ENCODE measurements around the gene SLCO2A1. TPM values are rescaled to one million over a fixed set of nuclear protein-coding genes. Genes with fewer than 3 reads are reported as not detected.

Gene SLCO2A1
- total RNA-seq, 1 experiment from 2014 or later: 0.47 TPM

DNA sequence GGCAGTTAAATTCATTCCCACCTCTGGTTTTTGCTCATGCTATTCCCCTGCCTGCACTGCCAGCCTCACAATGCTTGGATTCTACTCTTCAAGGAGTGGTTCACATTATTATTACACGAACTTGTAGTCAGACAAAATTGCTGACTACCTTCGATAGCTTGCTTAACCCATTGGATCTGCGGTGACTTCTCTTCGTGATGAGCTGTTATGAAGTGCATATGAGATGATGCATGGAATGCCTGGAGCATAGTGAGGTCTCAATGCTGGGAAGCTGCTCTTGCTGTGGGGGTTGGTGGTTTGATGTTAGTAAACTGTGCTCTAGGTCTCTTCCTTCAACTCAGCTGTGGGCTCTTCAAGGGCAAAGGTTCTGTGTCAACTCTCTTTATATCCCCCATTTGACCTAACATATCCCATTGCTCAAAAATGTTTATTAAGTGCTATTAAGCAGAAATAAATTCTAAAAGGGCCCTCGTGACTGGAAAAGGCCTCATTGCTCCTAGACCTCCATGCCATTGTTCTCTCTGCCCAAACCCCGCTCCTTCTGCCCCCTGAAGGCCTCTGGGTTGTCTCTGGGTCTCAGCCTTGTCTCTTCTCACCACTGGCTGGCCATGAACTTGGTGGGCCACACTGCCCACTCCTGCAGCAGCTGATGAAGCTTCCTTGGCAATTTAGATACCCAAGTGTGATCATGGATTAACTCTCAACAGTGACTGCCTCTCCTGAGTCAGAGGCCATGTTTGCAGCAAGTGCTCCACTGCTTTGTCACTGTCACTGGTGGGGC, 4.5 kb upstream of the SLCO2A1 start:
- peak; percentile 66 for DNase-seq (ENCODE audit: low read depth)

GRCh38 chr3:134033315-134033996, 3.7 kb upstream of the SLCO2A1 start:
- DNase-seq (ENCODE audit: low read depth): no peak

- DNase-seq (ENCODE audit: low read depth): no peak
Measured at GRCh38 chr3:134031348-134031915, 1.7 kb upstream of the SLCO2A1 start.

- no peak for DNase-seq (ENCODE audit: low read depth)
Measured at GRCh38 chr3:134030379-134031347, 938 bp upstream of the SLCO2A1 start.

DNA sequence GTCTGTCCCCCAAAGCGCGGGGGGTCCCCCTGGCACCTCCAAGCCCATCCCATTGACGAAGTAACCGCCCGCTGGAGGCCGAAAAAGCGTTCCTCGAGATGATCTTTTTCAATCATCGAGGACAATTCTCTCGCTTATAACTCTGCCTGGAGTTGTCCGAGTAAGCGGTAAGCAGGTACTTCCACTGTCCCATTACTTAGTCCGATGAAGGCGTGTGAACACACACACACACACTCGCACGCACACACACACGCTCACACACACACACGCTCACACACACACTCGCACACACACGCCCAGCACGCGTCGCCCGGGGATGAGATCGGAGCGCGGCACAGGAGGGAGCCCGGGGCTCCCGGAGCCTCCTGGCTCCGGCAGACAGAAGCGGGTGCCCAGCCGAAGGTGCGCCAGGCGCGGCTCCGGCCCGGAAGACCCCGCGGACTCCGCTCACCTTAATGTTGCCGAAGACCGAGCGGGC, 430 bp downstream of the SLCO2A1 start:
- peak; percentile 27 for DNase-seq (ENCODE audit: low read depth)

DNA sequence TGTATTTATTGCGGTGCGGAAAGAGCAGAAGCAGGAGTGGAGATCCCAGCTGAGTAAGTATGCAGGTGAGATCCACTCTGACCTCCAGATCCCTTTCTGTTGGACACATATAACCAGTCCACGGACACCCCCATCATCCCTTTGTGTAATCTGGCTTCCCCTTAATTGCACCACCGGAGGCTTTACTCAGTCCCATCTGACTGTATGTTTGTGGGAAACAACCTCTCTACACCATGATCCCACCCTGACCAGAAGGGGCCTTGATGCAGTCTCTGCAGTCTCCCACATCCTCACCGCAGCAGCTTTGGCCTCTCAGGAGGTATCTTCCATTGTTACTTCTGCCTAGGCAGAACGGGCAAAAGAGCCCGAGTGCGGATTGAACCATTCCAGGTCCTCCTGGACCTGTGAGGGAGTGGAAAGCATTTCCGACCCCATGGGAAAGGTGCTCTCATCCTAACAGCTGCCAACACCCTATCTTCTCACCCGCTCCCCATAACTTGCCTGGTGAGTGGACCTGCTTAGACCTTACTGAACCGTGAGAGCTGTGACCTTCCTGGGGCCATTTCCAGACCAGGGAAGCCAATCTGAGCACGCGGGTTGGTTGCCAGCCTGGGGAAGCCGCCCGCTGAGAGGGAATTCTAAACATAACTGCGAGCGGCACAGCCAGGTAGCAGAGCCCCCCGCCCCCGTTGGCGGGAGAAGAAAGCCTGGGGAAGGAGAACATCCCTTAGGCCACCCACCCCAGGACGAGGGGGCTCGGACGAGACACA, 1.1 kb downstream of the SLCO2A1 start:
- no peak for DNase-seq (ENCODE audit: low read depth)

- no peak for DNase-seq (ENCODE audit: low read depth)
Measured at GRCh38 chr3:134027631-134028030, 2.1 kb downstream of the SLCO2A1 start.

GRCh38 chr3:134020135-134020680, 9.5 kb downstream of the SLCO2A1 start:
- no peak for DNase-seq (ENCODE audit: low read depth)

DNA sequence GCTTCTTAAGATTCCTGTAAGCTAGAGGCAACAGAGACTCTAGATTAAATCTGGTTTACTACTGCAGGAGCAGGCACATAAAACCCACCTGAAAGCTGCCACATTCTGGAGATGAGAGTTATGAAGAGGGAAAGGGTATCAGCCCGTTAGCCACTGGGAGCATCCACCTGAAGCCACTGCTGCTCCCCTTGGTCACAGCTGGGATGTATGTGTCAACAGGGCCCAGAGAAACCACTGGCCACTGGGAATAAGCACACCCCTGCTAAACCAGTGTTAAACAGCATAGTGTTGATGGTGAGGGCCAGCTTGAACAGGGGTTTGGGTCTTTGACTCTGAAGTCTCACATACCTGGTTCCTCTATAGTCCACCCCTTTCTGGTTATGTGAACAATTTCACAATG, 10.9 kb downstream of the SLCO2A1 start:
- DNase-seq (ENCODE audit: low read depth): no peak

GRCh38 chr3:134018406-134018805, 11.3 kb downstream of the SLCO2A1 start:
- no peak for DNase-seq (ENCODE audit: low read depth)

DNA sequence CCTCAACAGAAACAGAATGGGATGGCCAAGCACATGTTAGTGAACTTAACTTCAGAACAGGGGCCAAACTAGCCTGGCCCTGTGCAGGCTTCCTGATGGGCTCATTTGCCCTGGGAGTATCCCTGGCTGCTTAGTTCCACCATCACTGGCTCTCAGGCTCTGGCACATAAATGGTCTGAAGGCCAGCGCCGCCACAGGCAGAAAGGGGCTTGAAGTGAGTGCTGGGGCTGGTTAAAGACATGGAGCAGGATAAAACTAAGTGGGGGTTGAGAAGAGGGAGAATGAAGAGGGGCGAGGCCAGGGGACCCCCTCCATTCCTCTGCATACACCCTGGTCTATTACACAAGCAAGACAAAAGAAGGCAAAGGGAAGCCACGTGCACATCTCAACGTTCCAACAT, 12.2 kb downstream of the SLCO2A1 start:
- no peak for DNase-seq (ENCODE audit: low read depth)

- no peak for DNase-seq (ENCODE audit: low read depth)
Measured at GRCh38 chr3:134014270-134014669, 15.5 kb downstream of the SLCO2A1 start.

- DNase-seq (ENCODE audit: low read depth): no peak
Measured at GRCh38 chr3:134013280-134013679, 16.4 kb downstream of the SLCO2A1 start.

GRCh38 chr3:134009345-134010000, 20.3 kb downstream of the SLCO2A1 start:
- DNase-seq (ENCODE audit: low read depth): peak; percentile 89

DNA sequence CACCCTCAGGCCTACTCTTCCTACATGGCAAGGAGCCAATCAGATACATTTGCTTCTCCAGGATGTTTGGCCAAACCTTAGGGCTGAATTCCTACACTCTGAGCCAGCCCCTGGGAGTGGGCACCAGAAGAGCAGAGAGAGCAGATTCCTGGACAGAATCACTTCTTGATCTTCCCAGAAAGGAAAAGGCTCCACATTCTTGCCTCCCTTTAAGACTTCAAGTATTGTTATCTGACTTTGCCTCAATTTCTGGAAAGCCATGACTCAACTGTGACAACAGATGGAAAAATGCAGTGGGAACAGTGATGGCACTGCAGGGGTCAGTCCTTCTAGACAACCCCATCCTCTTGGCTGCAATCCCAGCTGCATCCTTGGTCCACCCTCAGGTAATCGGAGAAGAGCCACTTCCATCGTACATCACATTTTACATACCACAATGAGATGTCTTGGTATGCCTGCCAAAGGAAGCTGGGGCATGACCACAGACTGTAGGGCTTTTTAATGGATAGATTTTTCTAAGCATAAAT, 21.0 kb downstream of the SLCO2A1 start:
- DNase-seq (ENCODE audit: low read depth): peak; percentile 99

DNA sequence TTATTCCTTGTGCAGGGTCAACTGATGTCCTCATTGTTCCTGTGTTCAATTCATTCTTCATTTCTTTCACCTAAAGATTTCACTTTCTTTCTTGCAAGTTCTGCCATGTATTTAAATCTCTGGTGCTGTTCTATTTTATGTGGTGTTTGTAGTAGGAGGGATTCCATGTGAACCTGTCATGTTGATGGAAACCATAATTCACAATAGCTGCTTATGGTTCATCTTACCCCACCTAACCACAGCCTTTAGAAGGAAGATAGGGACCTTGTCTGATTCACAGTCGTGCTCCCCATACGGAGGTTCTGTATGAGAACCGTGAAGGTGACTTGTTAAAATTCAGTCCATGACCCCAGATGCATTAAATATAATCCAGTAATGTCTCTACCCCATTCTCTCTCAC, 21.9 kb downstream of the SLCO2A1 start:
- peak; percentile 21 for DNase-seq (ENCODE audit: low read depth)

DNA sequence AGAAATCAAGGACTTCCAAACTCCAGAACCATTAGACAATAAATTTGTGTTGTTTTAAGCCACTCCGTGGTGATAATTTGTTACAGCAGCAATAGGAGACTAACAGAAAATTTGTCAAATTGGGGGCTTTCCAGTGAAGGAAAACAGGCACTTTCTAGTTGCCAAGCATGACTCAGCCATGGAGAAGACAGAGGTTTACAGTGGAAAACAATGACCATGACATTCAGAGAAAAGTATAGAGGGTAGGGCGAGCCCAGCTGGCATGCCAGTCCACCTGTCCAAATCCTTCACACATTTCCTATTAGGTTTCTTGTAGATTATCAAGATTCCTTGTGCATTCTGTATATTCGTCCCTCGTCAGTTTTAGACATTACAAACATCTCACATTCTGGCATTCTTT, 24.9 kb downstream of the SLCO2A1 start:
- DNase-seq (ENCODE audit: low read depth): peak; percentile 46

DNA sequence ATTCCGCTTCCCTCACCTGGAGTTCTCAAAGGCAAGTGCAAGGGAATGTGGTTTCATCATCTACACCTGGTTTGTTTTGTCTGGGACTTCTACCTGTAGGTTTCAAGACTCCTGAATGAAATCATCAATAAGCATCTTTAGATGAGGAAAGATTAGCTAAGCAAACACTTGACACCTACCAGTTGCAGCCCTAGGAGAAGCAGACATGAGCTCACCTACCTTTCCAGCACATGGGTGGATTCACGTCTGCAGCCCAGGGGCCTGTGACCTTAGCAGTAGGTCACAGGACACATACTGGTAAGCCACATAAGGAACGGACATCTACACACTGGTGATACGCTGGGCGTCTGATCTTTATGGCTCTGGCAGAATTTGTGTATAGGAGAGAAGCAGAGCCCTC, 26.7 kb downstream of the SLCO2A1 start:
- no peak for DNase-seq (ENCODE audit: low read depth)

- peak; percentile 60 for DNase-seq (ENCODE audit: low read depth)
Measured at GRCh38 chr3:134002306-134002705, 27.4 kb downstream of the SLCO2A1 start.

GRCh38 chr3:134001251-134001650, 28.5 kb downstream of the SLCO2A1 start:
- DNase-seq (ENCODE audit: low read depth): no peak
